NCI-H1694 treated with DMSO at 0.1 percent for 48 hours (cell line): ENCODE results near the gene PRR14.

ENCODE experiments used
- DNase-seq: peaks from one replicate; lab custom pipeline; 2025; lab: John Stamatoyannopoulos, UW

Gene PRR14

GRCh38 chr16:30659507-30660423, 9.0 kb downstream of the PRR14 start:
- DNase-seq: no peak

- no peak for DNase-seq
Observed at GRCh38 chr16:30660424-30661261, 9.9 kb downstream of the PRR14 start.

GRCh38 chr16:30662449-30662848, 11.7 kb downstream of the PRR14 start:
- DNase-seq: no peak

- no peak for DNase-seq
Observed at GRCh38 chr16:30663038-30663437, 12.3 kb downstream of the PRR14 start.

GRCh38 chr16:30663820-30664219, 13.1 kb downstream of the PRR14 start:
- peak; percentile 0 for DNase-seq

GRCh38 chr16:30664616-30665109, 13.9 kb downstream of the PRR14 start:
- DNase-seq: no peak

GRCh38 chr16:30665155-30665829, 14.5 kb downstream of the PRR14 start:
- DNase-seq: no peak

- no peak for DNase-seq
Observed at GRCh38 chr16:30665830-30666190, 15.1 kb downstream of the PRR14 start.

- DNase-seq: no peak
Observed at GRCh38 chr16:30666681-30667080, 15.9 kb downstream of the PRR14 start.

- DNase-seq: no peak
Observed at GRCh38 chr16:30667361-30667905, 16.7 kb downstream of the PRR14 start.

GRCh38 chr16:30668393-30668792, 17.6 kb downstream of the PRR14 start:
- no peak for DNase-seq

GRCh38 chr16:30669026-30669902, 18.5 kb downstream of the PRR14 start:
- no peak for DNase-seq

- no peak for DNase-seq
Observed at GRCh38 chr16:30669903-30670824, 19.4 kb downstream of the PRR14 start.

- DNase-seq: no peak
Observed at GRCh38 chr16:30675143-30675542, 24.4 kb downstream of the PRR14 start.

GRCh38 chr16:30677931-30678585, 27.3 kb downstream of the PRR14 start:
- no peak for DNase-seq

- no peak for DNase-seq
Observed at GRCh38 chr16:30678586-30678970, 27.8 kb downstream of the PRR14 start.

GRCh38 chr16:30680326-30680725, 29.6 kb downstream of the PRR14 start:
- no peak for DNase-seq

GRCh38 chr16:30688701-30689100, 37.9 kb downstream of the PRR14 start:
- DNase-seq: no peak

GRCh38 chr16:30691907-30692306, 41.1 kb downstream of the PRR14 start:
- no peak for DNase-seq
